H1 (cell line): ENCODE results near the gene RAB10. TPM values are rescaled to one million over a fixed set of nuclear protein-coding genes. Genes with fewer than 3 reads are reported as not detected.

Source experiments
- KDM5A ChIP-seq: fragments of 200-600 bp; IDR thresholded peaks from 2 replicates; pipeline ENCODE4 v1.7.1; 2012; ENCODE audit warnings: mild to moderate bottlenecking, low read length, inconsistent platforms, mixed read lengths
- POU5F1 ChIP-seq: IDR thresholded peaks from 2 replicates; pipeline ENCODE4 v1.6.1; 2011; ENCODE audit warnings: low read depth, mild to moderate bottlenecking, low read length, moderate library complexity
- polyA plus RNA-seq, 7 experiments: library from polyadenylated mRNA; depleted of rRNA in 3 of 7; stranded (reverse) in 5 of 7; unstranded in 2 of 7; fragments of >200 nt in 5 of 7; fragments of 200-250 nt in 2 of 7; gene quantifications; 1 replicate in 5 of 7; 2 replicates in 1 of 7; 4 replicates in 1 of 7; pipeline versions ENCODE4 v1.2.1 to v1.2.3, GENCODE V29; 2011 to 2013; ENCODE audit warnings: missing spikeins in 2 of 7, mixed read lengths in 2 of 7
- total RNA-seq: library from RNA; stranded (reverse); fragmentation: NEBNext Ultra II Directional; extraction: Animal tissue kit (Norgen Biotek cat#: 25700); gene quantifications from 2 replicates; pipeline ENCODE4 v1.2.1, GENCODE V29; 2021

The RAB10 gene
- total and polyA plus RNA-seq, 2 of the 8 experiments (the other 6 are each of a cell fraction or from before 2014, with no cell fraction given), result 42.6 to 136 TPM

DNA sequence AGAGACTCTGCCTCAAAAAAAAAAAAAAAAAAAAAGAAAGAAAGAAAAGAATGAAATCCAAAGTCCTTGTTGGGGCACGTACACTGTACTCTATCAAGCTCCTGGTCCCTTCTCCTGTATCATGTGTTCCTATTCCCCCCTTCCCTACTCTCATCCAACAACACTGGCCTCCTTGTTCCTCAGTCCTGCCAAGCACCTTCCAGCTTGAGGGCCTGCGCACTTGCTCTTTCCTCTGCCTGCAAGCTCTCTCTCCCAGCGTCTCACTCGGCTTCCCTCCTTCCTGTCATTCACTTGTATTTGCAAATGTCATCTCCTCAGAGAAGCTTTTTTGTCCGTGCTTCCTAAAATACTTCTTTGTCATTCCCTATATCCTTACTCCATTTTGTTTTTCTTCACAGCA lies 40.8 kb upstream of the RAB10 start (continued):
- TF ChIP-seq KDM5A (no peak), POU5F1 (no peak)
